ENCODE measurements around the gene GYPA.
"Not testable (repeated sequence)": the region's sequence is repeated elsewhere in the genome, so short reads cannot be mapped to it uniquely, and the experiment has no call there.

GYPA gene

DNA sequence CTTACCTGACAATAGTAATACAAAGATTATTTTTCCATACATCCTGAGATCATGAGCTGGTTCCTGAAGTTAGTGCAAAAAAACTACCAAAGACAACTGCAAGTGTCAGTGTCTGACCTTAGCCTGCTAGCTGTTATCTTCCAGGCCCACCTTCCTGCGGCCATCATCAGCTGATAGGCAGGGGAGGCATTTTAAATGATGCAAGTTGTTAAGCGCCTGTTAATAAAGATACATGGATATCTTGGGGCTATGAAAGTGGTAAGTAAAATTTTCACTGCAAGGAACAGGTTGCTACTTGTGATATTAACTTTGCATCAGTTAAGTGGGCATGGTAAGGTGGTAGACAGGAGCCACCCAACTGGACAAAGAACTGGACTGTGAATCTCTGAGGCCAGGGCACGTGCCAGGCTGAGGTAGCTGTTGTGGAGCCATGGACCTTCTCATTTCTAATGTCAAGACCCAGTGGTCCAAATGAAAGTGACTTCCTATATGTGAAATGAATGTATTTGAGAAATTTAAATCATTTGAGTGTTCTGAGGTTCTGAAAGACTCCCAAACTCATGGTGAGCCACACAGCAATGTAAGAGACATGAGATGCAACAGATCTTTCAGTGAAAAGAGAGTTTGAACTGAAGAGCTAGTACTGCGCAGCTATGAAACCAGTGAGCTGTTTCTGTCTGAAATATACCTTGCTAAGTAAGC lies at the start of gene GYPA:
Gene GYPA (minus strand): TSS at position 125 of the 702 bp plus-strand sequence. CDS start 83 bp downstream, at position 42.
- not testable (repeated sequence) for FAIRE-seq

GRCh38 chr4:144190009-144190408 lies 49.5 kb upstream of the GYPA start:
- no peak for FAIRE-seq

DNA sequence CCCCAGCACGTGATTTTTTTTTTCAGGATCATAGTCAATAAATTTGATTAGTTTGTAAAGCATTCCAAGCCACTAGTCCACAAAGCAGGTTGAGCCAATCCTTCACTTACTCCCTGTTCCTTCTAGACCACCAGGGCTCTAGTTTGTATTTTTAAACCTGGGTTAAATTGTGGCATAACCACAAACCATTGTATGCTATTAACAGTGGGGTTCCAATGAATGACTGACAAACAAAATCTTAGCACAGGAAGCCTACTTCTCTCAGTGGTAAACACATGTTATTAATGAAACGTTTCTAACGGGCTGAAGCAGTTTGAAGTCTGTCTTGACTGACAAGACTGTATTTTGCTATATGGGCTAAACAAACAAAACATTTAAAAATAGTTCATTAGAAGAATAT lies 48.6 kb upstream of the GYPA start:
- no peak for FAIRE-seq

- FAIRE-seq: no peak
These were observed 44.6 kb upstream of the GYPA start for GRCh38 chr4:144185086-144185485.

DNA sequence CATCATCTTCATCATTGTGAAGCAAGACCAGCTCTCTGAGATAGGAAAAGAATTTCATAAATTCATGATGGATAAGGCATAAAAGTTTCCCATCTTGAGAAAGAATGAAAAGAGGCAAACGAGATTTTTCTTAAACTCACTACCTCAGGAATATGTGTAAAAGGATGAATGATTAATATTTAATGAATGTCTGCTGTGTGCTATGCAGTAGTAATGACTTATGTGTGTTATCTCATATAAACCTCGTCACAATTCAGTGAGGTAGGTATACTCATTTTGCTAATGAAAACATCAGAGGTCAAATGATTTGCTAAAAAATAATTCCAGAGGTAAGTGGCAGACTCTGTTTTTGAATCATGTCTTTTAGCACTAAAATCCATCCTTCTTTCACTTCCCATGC lies 42.6 kb upstream of the GYPA start:
- FAIRE-seq: no peak

DNA sequence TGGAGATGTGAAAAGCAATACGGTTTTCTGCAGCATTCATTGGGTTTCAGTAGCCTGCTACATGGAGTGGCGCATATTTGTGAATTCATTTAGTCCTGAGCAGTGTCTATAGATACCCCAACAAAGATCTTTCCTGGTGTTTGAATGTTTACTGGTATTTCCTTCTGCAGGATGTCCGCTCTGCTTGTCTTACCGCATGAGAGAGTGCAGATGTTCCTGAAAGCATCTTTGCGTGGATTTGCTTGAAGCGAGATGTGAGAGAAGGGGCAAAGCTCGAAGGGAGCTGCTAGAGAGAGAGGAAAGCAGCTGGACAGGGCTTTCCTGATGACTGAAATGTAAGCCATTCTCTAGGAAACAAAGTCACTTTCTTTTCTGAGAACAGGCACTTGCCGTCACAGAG lies 40.9 kb upstream of the GYPA start:
- no peak for FAIRE-seq

DNA sequence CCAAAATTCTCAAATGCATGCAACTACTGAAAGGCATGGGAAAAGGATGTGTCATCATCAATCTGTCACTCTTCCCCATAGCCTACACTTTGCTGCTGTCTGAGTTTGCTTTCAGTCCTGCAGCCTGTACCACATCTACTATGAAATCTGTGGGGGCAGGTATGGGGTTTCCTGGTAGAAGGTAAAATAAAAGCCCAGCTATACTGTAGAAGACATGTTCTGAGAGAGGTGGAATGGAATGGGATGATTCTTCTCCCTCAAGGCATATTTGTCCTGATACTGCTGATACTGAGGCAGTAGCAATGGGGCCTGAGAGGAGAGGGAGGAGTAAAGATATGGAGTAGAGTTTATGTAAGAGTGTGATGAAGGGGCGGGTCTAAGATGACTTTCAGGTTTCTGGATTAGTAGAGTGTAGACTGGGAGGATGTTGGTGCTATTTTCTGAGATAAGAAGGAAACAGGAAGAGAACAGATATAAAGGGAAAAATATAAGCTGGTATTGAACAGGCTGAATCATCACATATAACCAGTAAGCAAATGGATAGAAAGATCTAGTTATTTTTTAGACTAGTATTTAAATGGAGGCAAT lies 38.7 kb upstream of the GYPA start:
- FAIRE-seq: no peak

DNA sequence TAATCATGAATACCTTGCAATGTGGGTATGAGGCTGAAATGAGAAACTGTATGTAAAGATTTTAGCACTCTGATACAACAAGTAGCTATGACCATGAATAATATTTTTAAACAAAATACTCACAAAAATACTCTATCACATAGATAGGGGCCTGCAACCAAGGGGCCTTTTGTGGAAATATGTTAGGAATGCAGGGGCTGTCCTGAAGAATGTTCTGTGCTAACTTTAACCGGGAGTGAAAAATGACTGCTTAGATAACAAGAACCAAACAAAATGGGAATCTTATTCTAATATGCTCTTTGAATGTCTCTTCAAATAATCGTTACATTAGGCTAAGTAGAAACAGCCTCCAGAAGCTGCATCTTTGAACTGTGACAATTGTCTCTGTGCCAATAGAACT lies 37.9 kb upstream of the GYPA start:
- FAIRE-seq: no peak

- no peak for FAIRE-seq
These were observed 36.0 kb upstream of the GYPA start for GRCh38 chr4:144176476-144176875.

GRCh38 chr4:144174401-144175067 lies 34.0 kb upstream of the GYPA start:
- peak; percentile 100 for FAIRE-seq

GRCh38 chr4:144171697-144172096 lies 31.2 kb upstream of the GYPA start:
- FAIRE-seq: no peak

DNA sequence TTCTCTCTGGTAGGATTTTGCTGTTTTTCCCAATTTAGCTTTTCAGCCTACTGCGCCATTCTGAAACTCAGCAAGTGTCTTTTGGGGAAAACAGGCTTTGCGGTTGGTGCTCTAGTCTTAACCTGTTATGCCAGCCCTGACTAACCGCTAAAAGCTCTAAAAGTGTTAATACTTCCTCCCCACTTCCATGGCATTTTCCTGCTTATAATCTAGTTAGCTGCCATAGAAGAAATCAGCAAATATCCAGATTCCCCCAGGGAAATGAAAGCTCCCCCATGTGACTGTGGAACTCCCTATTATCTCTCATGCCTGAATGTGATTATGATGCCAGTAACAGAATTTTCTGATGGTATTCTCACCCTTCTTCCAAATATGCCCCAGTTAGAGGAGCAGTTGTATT lies 28.7 kb upstream of the GYPA start:
- no peak for FAIRE-seq

DNA sequence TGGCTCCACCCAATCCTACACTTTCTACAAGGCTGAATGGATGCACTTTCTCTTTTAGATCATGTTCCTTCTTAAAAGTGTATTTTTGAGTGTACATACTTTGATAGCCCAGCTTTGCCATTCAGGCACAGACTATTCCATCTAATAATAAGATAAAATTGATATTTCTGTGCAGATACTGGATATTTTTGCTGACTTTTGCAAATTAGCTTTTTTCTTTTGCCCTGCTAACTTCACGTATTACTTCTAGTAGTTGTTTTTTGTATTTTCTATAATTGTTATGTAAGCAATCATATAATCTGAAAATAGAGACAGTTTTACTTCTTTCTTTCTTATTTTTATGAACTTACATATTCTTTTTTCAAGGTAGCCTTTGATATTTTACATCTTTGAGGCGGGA lies 13.5 kb upstream of the GYPA start:
- FAIRE-seq: no peak

DNA sequence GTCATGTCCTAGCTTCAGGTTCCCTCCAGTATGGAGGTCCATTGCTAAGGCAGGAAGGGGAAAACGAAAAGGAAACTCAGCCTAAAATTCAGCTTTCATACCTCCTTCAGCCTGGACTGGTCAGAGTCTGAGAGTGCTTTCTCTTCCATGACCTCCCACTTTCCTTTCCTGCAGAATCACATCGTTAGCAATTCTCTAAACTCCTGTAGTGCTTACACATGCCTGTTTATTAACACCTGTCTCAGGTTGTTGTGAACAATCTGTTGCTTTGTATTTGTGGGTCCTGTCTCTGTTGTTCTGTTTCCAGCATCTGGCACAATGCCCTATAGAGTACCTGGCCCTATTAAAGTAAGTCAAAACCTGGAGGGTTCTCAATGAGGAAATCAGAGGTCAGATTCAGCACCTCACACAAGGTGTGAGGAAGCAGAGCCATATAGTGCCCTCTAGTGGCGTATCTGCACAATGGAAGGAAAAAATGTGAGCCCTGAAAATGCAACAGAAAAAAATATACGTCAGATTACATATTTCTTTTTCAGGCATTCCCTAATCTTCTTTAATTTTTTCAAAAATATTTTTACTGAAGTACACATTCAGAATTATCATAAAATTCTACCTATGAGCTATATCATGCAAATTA lies 2.3 kb upstream of the GYPA start:
- FAIRE-seq: peak; percentile 60

DNA sequence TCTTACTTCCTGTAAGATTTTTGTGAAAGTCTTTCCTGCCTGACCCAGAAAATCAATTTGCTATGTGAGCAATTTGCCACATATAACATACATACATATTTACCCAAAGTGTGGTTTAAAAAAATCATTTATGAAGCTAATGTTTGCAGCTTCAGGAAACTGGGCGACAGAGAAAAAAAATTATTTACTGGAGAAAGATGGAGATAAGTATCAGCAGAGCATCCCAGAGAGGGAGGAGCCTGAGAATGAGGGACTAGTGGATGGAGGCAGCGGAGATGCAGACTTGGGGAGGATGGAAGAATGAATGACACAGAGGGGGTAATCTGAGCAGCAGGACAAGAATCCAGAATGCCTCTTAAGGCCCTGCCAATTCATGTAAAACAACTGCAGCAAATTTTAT lies 975 bp upstream of the GYPA start:
- no peak for FAIRE-seq

DNA sequence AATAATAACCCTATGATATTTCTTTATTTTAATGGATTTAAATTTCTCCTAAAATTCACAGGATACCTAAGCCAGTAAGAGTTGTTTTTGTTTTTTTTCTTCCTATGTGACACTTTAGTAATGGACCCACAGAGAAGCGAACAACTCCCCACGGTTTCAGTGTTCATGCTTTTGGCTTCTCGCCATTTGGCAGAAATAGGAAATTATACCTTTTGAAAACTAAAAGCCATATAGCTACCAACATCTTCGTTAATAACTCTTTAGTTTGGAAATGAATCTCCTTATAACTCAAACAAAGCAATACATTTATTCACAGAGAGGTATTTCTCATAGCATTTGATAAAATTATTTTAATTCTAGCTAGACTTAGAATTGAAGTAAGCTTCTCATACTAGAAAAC lies 527 bp downstream of the GYPA start:
- not testable (repeated sequence) for FAIRE-seq

DNA sequence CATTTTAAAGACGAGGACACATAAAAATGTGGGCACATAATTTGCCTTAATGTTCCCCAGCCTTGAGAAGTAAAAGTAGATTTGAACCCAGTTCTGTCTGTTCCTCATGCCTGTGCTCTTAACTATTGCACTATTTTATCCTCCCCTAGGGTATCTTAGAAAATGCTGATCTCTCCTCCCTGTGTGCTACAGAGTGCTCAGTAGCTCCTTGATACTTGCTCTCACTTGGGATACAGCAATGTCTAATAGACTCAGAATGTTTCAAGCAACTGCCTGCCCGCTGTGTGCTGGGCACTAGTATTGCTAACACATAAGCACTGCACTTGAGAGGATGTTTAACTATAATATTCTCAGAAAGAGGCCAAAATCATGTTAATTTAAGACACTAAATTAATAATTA lies 971 bp downstream of the GYPA start:
- not testable (repeated sequence) for FAIRE-seq

DNA sequence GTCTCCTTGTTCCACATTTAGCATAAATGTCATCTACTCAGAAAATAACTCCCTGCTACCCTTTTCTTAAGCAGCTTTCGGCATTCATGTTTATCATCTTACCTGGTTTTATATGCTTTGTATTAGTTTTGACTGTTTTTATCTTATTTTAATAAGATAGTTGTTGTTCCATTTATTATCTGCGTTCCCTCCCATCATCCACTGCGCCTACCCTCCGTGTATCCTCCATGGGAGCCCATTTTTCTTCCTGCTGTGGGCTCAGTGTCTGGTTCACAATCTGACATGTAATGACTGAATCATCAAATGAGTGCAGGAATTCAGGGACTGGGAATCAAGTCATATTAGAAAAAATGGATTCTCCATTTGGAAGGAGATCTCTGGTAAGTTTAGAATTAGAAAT lies 2.3 kb downstream of the GYPA start:
- not testable (repeated sequence) for FAIRE-seq

DNA sequence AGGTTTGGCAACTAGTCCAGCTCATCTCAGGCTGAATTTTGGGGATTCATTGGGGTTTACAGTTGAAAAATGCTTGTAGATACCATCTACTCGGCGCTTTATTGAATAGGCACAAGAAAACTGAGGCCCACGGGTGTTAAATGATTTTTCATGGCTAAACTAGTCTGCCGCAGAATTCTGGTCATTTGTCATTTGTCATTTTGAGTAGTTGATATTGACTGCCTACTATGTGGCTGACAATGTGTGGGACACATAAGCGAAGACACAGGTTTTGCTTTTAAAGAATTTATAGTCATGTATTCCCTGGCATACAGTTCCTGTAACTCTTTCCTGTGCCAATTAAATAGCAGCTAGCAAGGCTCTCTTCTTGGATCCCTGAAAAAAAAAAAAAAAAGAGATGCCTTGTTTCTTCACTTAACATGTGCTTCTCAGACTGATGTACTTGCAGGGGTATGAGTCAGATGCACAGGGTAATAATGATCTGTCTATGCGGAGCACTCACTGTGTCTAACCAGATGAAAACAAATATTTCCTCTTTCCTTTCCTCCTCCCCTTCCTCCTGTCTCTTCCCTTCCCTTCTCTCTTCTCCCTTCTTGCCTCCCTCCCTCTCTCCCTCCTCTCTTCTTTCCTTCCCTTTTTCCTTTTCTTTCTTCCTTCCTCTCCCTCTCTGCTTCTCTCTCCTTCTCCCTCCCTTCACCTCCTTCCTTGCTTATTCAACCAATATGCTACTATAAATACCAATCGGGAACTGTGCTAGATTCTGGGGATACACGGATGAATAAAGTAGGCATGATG lies 3.2 kb downstream of the GYPA start:
- FAIRE-seq: not testable (repeated sequence)

GRCh38 chr4:144136189-144136588 lies 4.3 kb downstream of the GYPA start:
- FAIRE-seq: not testable (repeated sequence)

DNA sequence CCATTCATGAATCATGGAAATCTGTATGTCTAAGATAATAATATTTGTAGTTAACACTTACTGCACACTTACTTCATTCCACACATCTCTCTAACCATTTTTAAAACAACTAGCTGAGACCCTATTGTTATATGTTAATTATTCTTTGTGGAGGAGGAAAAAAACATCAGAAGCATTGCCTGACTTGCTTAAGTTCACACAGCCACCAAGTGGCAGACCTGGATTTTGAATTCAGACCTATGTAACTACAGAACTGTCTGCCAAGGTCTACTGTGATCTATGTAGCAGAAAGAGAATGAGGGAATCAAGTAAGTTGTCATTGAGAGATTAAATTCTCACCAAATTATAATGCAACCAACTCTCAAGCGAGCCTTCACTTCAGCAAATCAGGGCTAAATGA lies 10.4 kb downstream of the GYPA start:
- not testable (repeated sequence) for FAIRE-seq

- FAIRE-seq: not testable (repeated sequence)
These were observed 11.1 kb downstream of the GYPA start for GRCh38 chr4:144129336-144129875.

All from islet of Langerhans (tissue), 1 donor.